Upper lobe of left lung (tissue), 6 donors: ENCODE results near the gene COL8A1. TPM values are rescaled to one million over a fixed set of nuclear protein-coding genes. Genes with fewer than 3 reads are reported as not detected.

ENCODE experiments used
- ATAC-seq, 2 donors: fragments of 200-7000 bp; cut with Tn5 transposase; one replicate each; pipeline ENCODE4 v1.9.1; 2022; ENCODE audit warnings: mild to moderate bottlenecking in 2 of 2, moderate library complexity in 2 of 2; ENCODE audit not compliant: low FRiP score in 2 of 2
- DNase-seq, 2 donors: peaks; one replicate each; pipeline ENCODE4 v3.0.0-alpha.2; 2019 to 2020
- H3K27ac ChIP-seq, 4 donors: fragments of 200-600 bp; sonication (generic); one replicate each; pipeline ENCODE4 v1.5.1; 2016 to 2019
- H3K27me3 ChIP-seq, 4 donors: fragments of 200-600 bp; sonication (generic); one replicate each; pipeline ENCODE4 v1.5.1; 2017 to 2019
- H3K36me3 ChIP-seq, 4 donors: fragments of 200-600 bp; sonication (generic); one replicate each; pipeline ENCODE4 v1.5.1; 2016 to 2019
- H3K4me1 ChIP-seq, 4 donors: fragments of 200-600 bp; sonication (generic); one replicate each; pipeline ENCODE4 v1.5.1; 2018 to 2019
- H3K4me3 ChIP-seq, 4 donors: fragments of 200-600 bp; sonication (generic); one replicate each; pipeline ENCODE4 v1.5.1; 2017 to 2019; ENCODE audit warnings: mild to moderate bottlenecking in 2 of 4, moderate library complexity in 1 of 4
- H3K9me3 ChIP-seq, 4 donors: fragments of 200-600 bp; sonication (generic); one replicate each; pipeline ENCODE4 v1.5.1; 2018 to 2019
- CTCF ChIP-seq, 6 experiments: fragments of 450-650 bp in 4 of 6; fragments of 200-600 bp in 2 of 6; sonication (generic) in 2 of 6; IDR thresholded peaks; one replicate each; pipeline ENCODE4 v1.5.1; 2016 to 2019; ENCODE audit warnings: antibody characterized with exemption in 6 of 6
- EP300 ChIP-seq, 4 donors: sonication (generic); formaldehyde crosslinking; IDR thresholded peaks; one replicate each; pipeline ENCODE4 v1.5.1; 2017; ENCODE audit warnings: antibody characterized with exemption in 4 of 4, control low read depth in 2 of 4
- POLR2A ChIP-seq, 4 donors: fragments of 450-650 bp; IDR thresholded peaks; one replicate each; pipeline ENCODE4 v1.5.1; 2016 to 2017; ENCODE audit warnings: antibody characterized with exemption in 4 of 4, mild to moderate bottlenecking in 2 of 4
- POLR2AphosphoS5 ChIP-seq, 2 donors: sonication (generic); formaldehyde crosslinking; IDR thresholded peaks; one replicate each; pipeline ENCODE4 v1.5.1; 2017; ENCODE audit warnings: antibody characterized with exemption in 2 of 2
- WGBS, 2 donors: methylation state at CpG; one replicate each; pipeline ENCODE4 v1.1.5; 2017 to 2018; 5-methylcytosine and 5-hydroxymethylcytosine counted together
- total RNA-seq, 6 donors: library from RNA; depleted of rRNA in 4 of 6; stranded (reverse); fragments of >200 nt in 4 of 6; gene quantifications; one replicate each; pipeline versions ENCODE4 v1.1.0 to v1.2.1, GENCODE V29; 2016 to 2021
- donor health status: DM: no; HTN: no; CAD: no; lungs with moderate emphysema.
- donor health status: DM: no; HTN: yes; CAD: no; lungs with severe emphysema.

Gene COL8A1
- total RNA-seq, 6 donors from 2014 or later, result 22.0 to 209 (median 115) TPM

- peak in 2 of 6 experiments; percentile 13 to 24 for TF ChIP-seq CTCF (IDR thresholded peaks at IDR 0.05)
- no peak for TF ChIP-seq EP300 (IDR thresholded peaks at IDR 0.05)
- ATAC-seq (no peak), DNase-seq (no peak)
- Histone ChIP-seq H3K36me3 (peaks cover 0 to 4% (median 0%) of the 10 kb centered on the region in 4 donors), H3K27me3 (no peaks in the 10 kb centered on the region), H3K9me3 (no peaks in the 10 kb centered on the region), H3K4me1 (no peaks in the 10 kb centered on the region), H3K4me3 (no peak overlapping the region), H3K27ac (no peak overlapping the region)
- 53 to 65% methylated on average over 3 of the region's 3 CpGs for WGBS, 2 donors
Observed at GRCh38 chr3:99747915-99748314, 109.5 kb downstream of the COL8A1 start.

- Histone ChIP-seq H3K4me3 (no peak overlapping the region), H3K4me1 (no peaks in the 10 kb centered on the region), H3K36me3 (no peaks in the 10 kb centered on the region), H3K27ac (no peak overlapping the region), H3K27me3 (no peaks in the 10 kb centered on the region), H3K9me3 (no peaks in the 10 kb centered on the region)
- 83 to 84% methylated on average over 4 of the region's 4 CpGs for WGBS, 2 donors
- DNase-seq (no peak), ATAC-seq (peak in 1 of 2 donors; percentile 50)
- TF ChIP-seq EP300 (IDR thresholded peaks at IDR 0.05) (no peak), POLR2AphosphoS5 (IDR thresholded peaks at IDR 0.05) (no peak), CTCF (IDR thresholded peaks at IDR 0.05) (no peak), POLR2A (IDR thresholded peaks at IDR 0.05) (no peak)
Observed at GRCh38 chr3:99751649-99752048, 113.3 kb downstream of the COL8A1 start.

GRCh38 chr3:99753268-99753975 is 115.0 kb downstream of the COL8A1 start:
- TF ChIP-seq EP300 (IDR thresholded peaks at IDR 0.05) (no peak), CTCF (IDR thresholded peaks at IDR 0.05) (peak; percentile 20 to 67 (median 54)), POLR2A (IDR thresholded peaks at IDR 0.05) (no peak), POLR2AphosphoS5 (IDR thresholded peaks at IDR 0.05) (no peak)
- Histone ChIP-seq H3K4me3 (no peak overlapping the region), H3K4me1 (no peaks in the 10 kb centered on the region), H3K36me3 (no peaks in the 10 kb centered on the region), H3K27me3 (no peaks in the 10 kb centered on the region), H3K9me3 (no peaks in the 10 kb centered on the region), H3K27ac (no peak overlapping the region)
- DNase-seq (no peak), ATAC-seq (peak; percentile 70 to 83)
- WGBS, 2 donors, result 7% methylated on average over 3 of the region's 3 CpGs

GRCh38 chr3:99755831-99756230 is 117.4 kb downstream of the COL8A1 start:
- 92 to 98% methylated on average over 6 of the region's 6 CpGs for WGBS, 2 donors
- Histone ChIP-seq H3K4me1 (no peaks in the 10 kb centered on the region), H3K4me3 (no peak overlapping the region), H3K27ac (no peak overlapping the region), H3K36me3 (no peaks in the 10 kb centered on the region), H3K9me3 (no peaks in the 10 kb centered on the region), H3K27me3 (no peaks in the 10 kb centered on the region)
- TF ChIP-seq EP300 (IDR thresholded peaks at IDR 0.05) (no peak), POLR2A (IDR thresholded peaks at IDR 0.05) (no peak), POLR2AphosphoS5 (IDR thresholded peaks at IDR 0.05) (no peak), CTCF (IDR thresholded peaks at IDR 0.05) (no peak)
- ATAC-seq (no peak), DNase-seq (no peak)

- TF ChIP-seq POLR2A (IDR thresholded peaks at IDR 0.05) (no peak), POLR2AphosphoS5 (IDR thresholded peaks at IDR 0.05) (no peak), EP300 (IDR thresholded peaks at IDR 0.05) (no peak), CTCF (IDR thresholded peaks at IDR 0.05) (no peak)
- H3K4me1 ChIP-seq, result no peaks in the 10 kb centered on the region
- WGBS, 2 donors, result 51 to 58% methylated on average over 2 of the region's 2 CpGs
- no peaks in the 10 kb centered on the region for H3K9me3 ChIP-seq
- H3K27me3 ChIP-seq, result no peaks in the 10 kb centered on the region
- no peak overlapping the region for H3K27ac ChIP-seq
- no peaks in the 10 kb centered on the region for H3K36me3 ChIP-seq
- no peak overlapping the region for H3K4me3 ChIP-seq
- DNase-seq, result no peak
- no peak for ATAC-seq
Observed at GRCh38 chr3:99757966-99758365, 119.6 kb downstream of the COL8A1 start.
